HepG2 (cell line): ENCODE results near the gene PROC. TPM values are rescaled to one million over a fixed set of nuclear protein-coding genes. Genes with fewer than 3 reads are reported as not detected.

Source experiments
- EHMT2 ChIP-seq: fragments of 200-600 bp; sonication (generic); IDR thresholded peaks from 2 replicates; pipeline ENCODE4 v1.7.0; 2017; ENCODE audit warnings: antibody characterized with exemption, low read depth, low read length, borderline replicate concordance
- FOSL1 ChIP-seq: sonication (generic); formaldehyde crosslinking; IDR thresholded peaks from 2 replicates; pipeline ENCODE4 v1.9.0; 2021; ENCODE audit warnings: missing genetic modification reagents, borderline replicate concordance
- FOSL2 ChIP-seq: sonication (generic); formaldehyde crosslinking; IDR thresholded peaks from 2 replicates; pipeline ENCODE4 v1.4.0; 2020; ENCODE audit warnings: missing genetic modification reagents
- GPN1 ChIP-seq: sonication (generic); formaldehyde crosslinking; IDR thresholded peaks from 2 replicates; pipeline ENCODE4 v1.5.1; 2020; ENCODE audit warnings: missing genetic modification reagents, borderline replicate concordance
- ZFP36L2 ChIP-seq: sonication (generic); formaldehyde crosslinking; IDR thresholded peaks from 2 replicates; pipeline ENCODE4 v1.4.0; 2020; ENCODE audit warnings: missing genetic modification reagents
- ZNF17 ChIP-seq: sonication (generic); formaldehyde crosslinking; IDR thresholded peaks from 2 replicates; pipeline ENCODE4 v1.5.0; 2020; ENCODE audit warnings: mild to moderate bottlenecking, missing genetic modification reagents
- ZNF331 ChIP-seq: sonication (generic); formaldehyde crosslinking; IDR thresholded peaks from 2 replicates; pipeline ENCODE4 v1.4.0; 2020; ENCODE audit warnings: missing genetic modification reagents
- ZNF367 ChIP-seq: sonication (generic); formaldehyde crosslinking; IDR thresholded peaks from 2 replicates; pipeline ENCODE4 v1.4.0; 2020; ENCODE audit warnings: missing genetic modification reagents, borderline replicate concordance
- ZNF543 ChIP-seq: sonication (generic); formaldehyde crosslinking; IDR thresholded peaks from 2 replicates; pipeline ENCODE4 v1.4.0; 2020; ENCODE audit warnings: mild to moderate bottlenecking, missing genetic modification reagents
- ZSCAN29 ChIP-seq: sonication (generic); formaldehyde crosslinking; conservative IDR thresholded peaks from 2 replicates; pipeline ENCODE4 v1.4.0; 2020; ENCODE audit warnings: mild to moderate bottlenecking, missing genetic modification reagents
- polyA plus RNA-seq, 8 experiments: library from polyadenylated mRNA; depleted of rRNA in 3 of 8; stranded (reverse) in 7 of 8; unstranded in 1 of 8; fragments of >200 nt; fragmentation: Illumina TruSeq in 4 of 8; extraction: Trizol in 4 of 8; gene quantifications; 2 replicates each; pipeline versions ENCODE4 v1.2.1 to v1.2.3, GENCODE V29; 2011 to 2016; ENCODE audit warnings: low read depth in 4 of 8, missing spikeins in 1 of 8, mixed read lengths in 1 of 8; ENCODE audit not compliant: insufficient read depth in 1 of 8
- total RNA-seq, 5 experiments: library from RNA; depleted of rRNA; stranded (reverse); fragments of >200 nt; fragmentation: Illumina TruSeq; extraction: Trizol; gene quantifications; 2 replicates each; pipeline ENCODE4 v1.2.3, GENCODE V29; 2016; ENCODE audit warnings: low read depth in 1 of 5
- TF ChIP-seq, protein P1 (sequence below): sonication (generic); formaldehyde crosslinking; IDR thresholded peaks from 2 replicates; pipeline ENCODE4 v1.4.0; 2020; ENCODE audit warnings: missing genetic modification reagents
- TF ChIP-seq, protein P2 (sequence below): sonication (generic); formaldehyde crosslinking; IDR thresholded peaks from 2 replicates; pipeline ENCODE4 v1.5.0; 2020; ENCODE audit warnings: missing genetic modification reagents
- TF ChIP-seq, protein P3 (sequence below): sonication (generic); formaldehyde crosslinking; IDR thresholded peaks from 2 replicates; pipeline ENCODE4 v1.5.0; 2020; ENCODE audit warnings: missing genetic modification reagents
- TF ChIP-seq, protein P4 (sequence below): IDR thresholded peaks from 2 replicates; pipeline ENCODE4 v1.4.0; 2020; ENCODE audit warnings: mild to moderate bottlenecking, missing genetic modification reagents
- TF ChIP-seq, protein P5 (sequence below): sonication (generic); formaldehyde crosslinking; IDR thresholded peaks from 2 replicates; pipeline ENCODE4 v1.9.0; 2021; ENCODE audit warnings: missing genetic modification reagents, borderline replicate concordance
- TF ChIP-seq, protein P6 (sequence below): sonication (generic); formaldehyde crosslinking; IDR thresholded peaks from 2 replicates; pipeline ENCODE4 v1.4.0; 2020; ENCODE audit warnings: missing genetic modification reagents

PROC gene
- total and polyA plus RNA-seq, 2 of the 13 experiments (the other 11 are each of a cell fraction or from before 2014, with no cell fraction given), result 134 to 185 TPM

DNA sequence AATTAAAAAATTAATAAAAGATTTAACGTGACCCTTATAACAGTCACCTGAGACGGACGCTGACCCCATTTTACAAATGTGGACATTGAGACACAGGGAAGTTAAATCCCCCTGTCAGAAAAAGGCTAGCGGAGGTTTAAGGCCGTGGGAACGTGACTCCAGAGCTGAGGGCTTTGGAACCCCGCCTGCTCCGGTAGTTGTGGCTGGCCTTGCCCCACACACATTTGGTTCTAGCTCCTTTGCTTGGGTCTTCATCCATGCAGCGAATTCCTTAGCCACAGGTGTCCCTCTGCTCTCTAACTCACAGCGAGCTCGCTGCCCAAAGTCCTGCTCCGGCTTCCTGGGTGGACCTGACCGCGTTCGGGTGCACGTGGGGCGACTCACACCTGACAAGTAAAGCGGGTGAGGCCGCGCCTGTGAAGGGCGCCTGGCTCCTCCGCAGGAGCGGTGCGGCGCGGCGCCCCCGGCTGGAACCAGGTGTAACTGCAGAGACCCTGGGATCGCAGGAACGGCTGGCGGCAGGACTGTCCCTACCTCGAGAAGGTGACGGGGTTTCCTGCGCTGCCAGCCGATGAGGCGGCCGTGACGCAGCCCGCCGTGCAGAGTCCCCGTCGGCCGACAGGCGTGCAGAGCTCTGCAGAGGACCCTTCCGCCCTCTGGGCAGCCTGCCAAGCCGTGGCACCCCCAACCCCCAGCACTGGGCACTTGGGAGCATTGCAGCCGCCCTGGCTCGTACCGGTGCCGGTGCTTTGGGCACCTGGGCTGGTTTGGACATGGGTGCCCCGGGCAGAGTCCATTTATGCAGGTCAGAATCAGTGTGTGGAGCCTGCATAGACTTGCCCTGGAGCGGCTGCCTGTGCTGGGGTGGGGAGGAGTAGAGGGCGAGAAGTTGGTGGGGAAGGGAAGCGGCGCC is 2.4 kb upstream of the PROC start (continued):
- TF ChIP-seq, protein P1, sequence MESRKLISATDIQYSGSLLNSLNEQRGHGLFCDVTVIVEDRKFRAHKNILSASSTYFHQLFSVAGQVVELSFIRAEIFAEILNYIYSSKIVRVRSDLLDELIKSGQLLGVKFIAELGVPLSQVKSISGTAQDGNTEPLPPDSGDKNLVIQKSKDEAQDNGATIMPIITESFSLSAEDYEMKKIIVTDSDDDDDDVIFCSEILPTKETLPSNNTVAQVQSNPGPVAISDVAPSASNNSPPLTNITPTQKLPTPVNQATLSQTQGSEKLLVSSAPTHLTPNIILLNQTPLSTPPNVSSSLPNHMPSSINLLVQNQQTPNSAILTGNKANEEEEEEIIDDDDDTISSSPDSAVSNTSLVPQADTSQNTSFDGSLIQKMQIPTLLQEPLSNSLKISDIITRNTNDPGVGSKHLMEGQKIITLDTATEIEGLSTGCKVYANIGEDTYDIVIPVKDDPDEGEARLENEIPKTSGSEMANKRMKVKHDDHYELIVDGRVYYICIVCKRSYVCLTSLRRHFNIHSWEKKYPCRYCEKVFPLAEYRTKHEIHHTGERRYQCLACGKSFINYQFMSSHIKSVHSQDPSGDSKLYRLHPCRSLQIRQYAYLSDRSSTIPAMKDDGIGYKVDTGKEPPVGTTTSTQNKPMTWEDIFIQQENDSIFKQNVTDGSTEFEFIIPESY (CRISPR knock-in tag), result peak; percentile 100
- TF ChIP-seq, protein P2, sequence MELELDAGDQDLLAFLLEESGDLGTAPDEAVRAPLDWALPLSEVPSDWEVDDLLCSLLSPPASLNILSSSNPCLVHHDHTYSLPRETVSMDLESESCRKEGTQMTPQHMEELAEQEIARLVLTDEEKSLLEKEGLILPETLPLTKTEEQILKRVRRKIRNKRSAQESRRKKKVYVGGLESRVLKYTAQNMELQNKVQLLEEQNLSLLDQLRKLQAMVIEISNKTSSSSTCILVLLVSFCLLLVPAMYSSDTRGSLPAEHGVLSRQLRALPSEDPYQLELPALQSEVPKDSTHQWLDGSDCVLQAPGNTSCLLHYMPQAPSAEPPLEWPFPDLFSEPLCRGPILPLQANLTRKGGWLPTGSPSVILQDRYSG (CRISPR knock-in tag), result no peak
- TF ChIP-seq ZNF543 (CRISPR knock-in tag) (no peak), FOSL1 (no peak), ZNF367 (CRISPR knock-in tag) (no peak), GPN1 (CRISPR knock-in tag) (no peak), ZNF331 (CRISPR knock-in tag) (no peak), ZFP36L2 (CRISPR knock-in tag) (no peak), FOSL2 (CRISPR knock-in tag) (peak; percentile 61), ZSCAN29 (CRISPR knock-in tag) (peak; percentile 80), EHMT2 (no peak), ZNF17 (CRISPR knock-in tag) (no peak)
- TF ChIP-seq, protein P3, sequence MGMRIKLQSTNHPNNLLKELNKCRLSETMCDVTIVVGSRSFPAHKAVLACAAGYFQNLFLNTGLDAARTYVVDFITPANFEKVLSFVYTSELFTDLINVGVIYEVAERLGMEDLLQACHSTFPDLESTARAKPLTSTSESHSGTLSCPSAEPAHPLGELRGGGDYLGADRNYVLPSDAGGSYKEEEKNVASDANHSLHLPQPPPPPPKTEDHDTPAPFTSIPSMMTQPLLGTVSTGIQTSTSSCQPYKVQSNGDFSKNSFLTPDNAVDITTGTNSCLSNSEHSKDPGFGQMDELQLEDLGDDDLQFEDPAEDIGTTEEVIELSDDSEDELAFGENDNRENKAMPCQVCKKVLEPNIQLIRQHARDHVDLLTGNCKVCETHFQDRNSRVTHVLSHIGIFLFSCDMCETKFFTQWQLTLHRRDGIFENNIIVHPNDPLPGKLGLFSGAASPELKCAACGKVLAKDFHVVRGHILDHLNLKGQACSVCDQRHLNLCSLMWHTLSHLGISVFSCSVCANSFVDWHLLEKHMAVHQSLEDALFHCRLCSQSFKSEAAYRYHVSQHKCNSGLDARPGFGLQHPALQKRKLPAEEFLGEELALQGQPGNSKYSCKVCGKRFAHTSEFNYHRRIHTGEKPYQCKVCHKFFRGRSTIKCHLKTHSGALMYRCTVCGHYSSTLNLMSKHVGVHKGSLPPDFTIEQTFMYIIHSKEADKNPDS, result no peak
- TF ChIP-seq, protein P4, sequence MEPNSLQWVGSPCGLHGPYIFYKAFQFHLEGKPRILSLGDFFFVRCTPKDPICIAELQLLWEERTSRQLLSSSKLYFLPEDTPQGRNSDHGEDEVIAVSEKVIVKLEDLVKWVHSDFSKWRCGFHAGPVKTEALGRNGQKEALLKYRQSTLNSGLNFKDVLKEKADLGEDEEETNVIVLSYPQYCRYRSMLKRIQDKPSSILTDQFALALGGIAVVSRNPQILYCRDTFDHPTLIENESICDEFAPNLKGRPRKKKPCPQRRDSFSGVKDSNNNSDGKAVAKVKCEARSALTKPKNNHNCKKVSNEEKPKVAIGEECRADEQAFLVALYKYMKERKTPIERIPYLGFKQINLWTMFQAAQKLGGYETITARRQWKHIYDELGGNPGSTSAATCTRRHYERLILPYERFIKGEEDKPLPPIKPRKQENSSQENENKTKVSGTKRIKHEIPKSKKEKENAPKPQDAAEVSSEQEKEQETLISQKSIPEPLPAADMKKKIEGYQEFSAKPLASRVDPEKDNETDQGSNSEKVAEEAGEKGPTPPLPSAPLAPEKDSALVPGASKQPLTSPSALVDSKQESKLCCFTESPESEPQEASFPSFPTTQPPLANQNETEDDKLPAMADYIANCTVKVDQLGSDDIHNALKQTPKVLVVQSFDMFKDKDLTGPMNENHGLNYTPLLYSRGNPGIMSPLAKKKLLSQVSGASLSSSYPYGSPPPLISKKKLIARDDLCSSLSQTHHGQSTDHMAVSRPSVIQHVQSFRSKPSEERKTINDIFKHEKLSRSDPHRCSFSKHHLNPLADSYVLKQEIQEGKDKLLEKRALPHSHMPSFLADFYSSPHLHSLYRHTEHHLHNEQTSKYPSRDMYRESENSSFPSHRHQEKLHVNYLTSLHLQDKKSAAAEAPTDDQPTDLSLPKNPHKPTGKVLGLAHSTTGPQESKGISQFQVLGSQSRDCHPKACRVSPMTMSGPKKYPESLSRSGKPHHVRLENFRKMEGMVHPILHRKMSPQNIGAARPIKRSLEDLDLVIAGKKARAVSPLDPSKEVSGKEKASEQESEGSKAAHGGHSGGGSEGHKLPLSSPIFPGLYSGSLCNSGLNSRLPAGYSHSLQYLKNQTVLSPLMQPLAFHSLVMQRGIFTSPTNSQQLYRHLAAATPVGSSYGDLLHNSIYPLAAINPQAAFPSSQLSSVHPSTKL (CRISPR knock-in tag), result no peak
- TF ChIP-seq, protein P5, sequence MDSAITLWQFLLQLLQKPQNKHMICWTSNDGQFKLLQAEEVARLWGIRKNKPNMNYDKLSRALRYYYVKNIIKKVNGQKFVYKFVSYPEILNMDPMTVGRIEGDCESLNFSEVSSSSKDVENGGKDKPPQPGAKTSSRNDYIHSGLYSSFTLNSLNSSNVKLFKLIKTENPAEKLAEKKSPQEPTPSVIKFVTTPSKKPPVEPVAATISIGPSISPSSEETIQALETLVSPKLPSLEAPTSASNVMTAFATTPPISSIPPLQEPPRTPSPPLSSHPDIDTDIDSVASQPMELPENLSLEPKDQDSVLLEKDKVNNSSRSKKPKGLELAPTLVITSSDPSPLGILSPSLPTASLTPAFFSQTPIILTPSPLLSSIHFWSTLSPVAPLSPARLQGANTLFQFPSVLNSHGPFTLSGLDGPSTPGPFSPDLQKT, result no peak
- TF ChIP-seq, protein P6, sequence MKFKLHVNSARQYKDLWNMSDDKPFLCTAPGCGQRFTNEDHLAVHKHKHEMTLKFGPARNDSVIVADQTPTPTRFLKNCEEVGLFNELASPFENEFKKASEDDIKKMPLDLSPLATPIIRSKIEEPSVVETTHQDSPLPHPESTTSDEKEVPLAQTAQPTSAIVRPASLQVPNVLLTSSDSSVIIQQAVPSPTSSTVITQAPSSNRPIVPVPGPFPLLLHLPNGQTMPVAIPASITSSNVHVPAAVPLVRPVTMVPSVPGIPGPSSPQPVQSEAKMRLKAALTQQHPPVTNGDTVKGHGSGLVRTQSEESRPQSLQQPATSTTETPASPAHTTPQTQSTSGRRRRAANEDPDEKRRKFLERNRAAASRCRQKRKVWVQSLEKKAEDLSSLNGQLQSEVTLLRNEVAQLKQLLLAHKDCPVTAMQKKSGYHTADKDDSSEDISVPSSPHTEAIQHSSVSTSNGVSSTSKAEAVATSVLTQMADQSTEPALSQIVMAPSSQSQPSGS, result no peak
